ENCODE data around the gene SUGCT.

Gene SUGCT

GRCh38 chr7:40380111-40380510 is 245.3 kb downstream of the SUGCT start:
- in situ Hi-C loops (cut with MboI; ENCODE audit: low pct_unique_long_range_greater_than_20kb, low sequenced_read_pairs, unreplicated experiment), result no loop called here
- TF ChIP-seq CTCF (IDR thresholded peaks at IDR 0.05; ENCODE audit: extremely low read depth, insufficient read depth, missing control alignments), result no peak

GRCh38 chr7:40382145-40382544 is 247.3 kb downstream of the SUGCT start:
- DNase-seq (ENCODE audit: low spot score), result no peak
- TF ChIP-seq CTCF (IDR thresholded peaks at IDR 0.05; ENCODE audit: extremely low read depth, insufficient read depth, missing control alignments), result no peak
- in situ Hi-C loops (cut with MboI; ENCODE audit: low pct_unique_long_range_greater_than_20kb, low sequenced_read_pairs, unreplicated experiment), result no loop called here

More at GRCh38 chr7:40380111-40380510, 245.3 kb downstream of the SUGCT start:
- DNase-seq (ENCODE audit: low spot score), result no peak

- DNase-seq (ENCODE audit: low spot score), result no peak
- in situ Hi-C loops (cut with MboI; ENCODE audit: low pct_unique_long_range_greater_than_20kb, low sequenced_read_pairs, unreplicated experiment), result no loop called here
- no peak for TF ChIP-seq CTCF (IDR thresholded peaks at IDR 0.05; ENCODE audit: extremely low read depth, insufficient read depth, missing control alignments)
These were observed 258.9 kb downstream of the SUGCT start for GRCh38 chr7:40393660-40394059.

- TF ChIP-seq CTCF (IDR thresholded peaks at IDR 0.05; ENCODE audit: extremely low read depth, insufficient read depth, missing control alignments), result no peak
- in situ Hi-C loops (cut with MboI; ENCODE audit: low pct_unique_long_range_greater_than_20kb, low sequenced_read_pairs, unreplicated experiment), result no loop called here
- DNase-seq (ENCODE audit: low spot score), result no peak
These were observed 259.6 kb downstream of the SUGCT start for GRCh38 chr7:40394400-40394799.

GRCh38 chr7:40400525-40400924 is 265.7 kb downstream of the SUGCT start:
- no peak for DNase-seq (ENCODE audit: low spot score)
- in situ Hi-C loops (cut with MboI; ENCODE audit: low pct_unique_long_range_greater_than_20kb, low sequenced_read_pairs, unreplicated experiment), result no loop called here
- no peak for TF ChIP-seq CTCF (IDR thresholded peaks at IDR 0.05; ENCODE audit: extremely low read depth, insufficient read depth, missing control alignments)

- no peak for TF ChIP-seq CTCF (IDR thresholded peaks at IDR 0.05; ENCODE audit: extremely low read depth, insufficient read depth, missing control alignments)
These were observed 266.6 kb downstream of the SUGCT start for GRCh38 chr7:40401406-40401805.

GRCh38 chr7:40402661-40403060 is 267.9 kb downstream of the SUGCT start:
- in situ Hi-C loops (cut with MboI; ENCODE audit: low pct_unique_long_range_greater_than_20kb, low sequenced_read_pairs, unreplicated experiment), result no loop called here
- DNase-seq (ENCODE audit: low spot score), result no peak
- TF ChIP-seq CTCF (IDR thresholded peaks at IDR 0.05; ENCODE audit: extremely low read depth, insufficient read depth, missing control alignments), result no peak

More at GRCh38 chr7:40401406-40401805, 266.6 kb downstream of the SUGCT start:
- no peak for DNase-seq (ENCODE audit: low spot score)
- in situ Hi-C loops (cut with MboI; ENCODE audit: low pct_unique_long_range_greater_than_20kb, low sequenced_read_pairs, unreplicated experiment), result no loop called here

Data from GM13977 (cell line).